ENCODE results near the gene ZNG1E.
A peak's percentile ranks its signal among the peaks of the same experiment; 100 is the strongest.
"Not testable (repeated sequence)": the region's sequence is repeated elsewhere in the genome, so short reads cannot be mapped to it uniquely, and the experiment has no call there.

The ZNG1E gene

DNA sequence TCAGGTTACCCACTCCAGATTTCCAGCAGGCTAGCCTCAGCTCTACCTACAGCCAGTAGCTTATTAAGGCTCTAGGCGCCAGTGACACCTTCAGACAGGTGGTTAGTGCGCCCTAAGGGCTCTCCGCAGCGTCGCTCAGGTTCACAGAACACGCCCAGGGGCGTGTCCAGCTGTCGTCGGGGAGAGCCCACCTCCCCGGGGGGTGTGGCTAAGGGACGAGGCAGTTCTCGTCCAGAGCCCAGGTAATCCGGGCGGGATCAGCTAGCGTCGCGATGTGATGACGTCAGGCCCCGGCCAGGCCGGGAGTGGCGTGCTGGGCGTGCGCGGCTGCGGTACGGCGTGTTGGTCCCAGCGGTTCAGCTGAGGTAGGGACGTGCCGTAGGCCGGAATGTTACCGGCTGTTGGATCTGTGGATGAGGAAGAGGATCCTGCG lies at the start of gene ZNG1E:
TSS of gene ZNG1E (plus strand) at position 340 of the 433 bp plus-strand sequence. CDS start at position 389, 49 bp downstream.
- not testable (repeated sequence) for DNase-seq (ENCODE audit: low read depth)
- H3K4me3 ChIP-seq (ENCODE audit: low read depth, low read length) = peak within 1 kb of the TSS; percentile 48

- not testable (repeated sequence) for H3K4me3 ChIP-seq (ENCODE audit: low read depth, low read length); DNase-seq (ENCODE audit: low read depth)
Observed at GRCh38 chr9:65673579-65673978, 2.1 kb upstream of the ZNG1E start.

- H3K4me3 ChIP-seq (ENCODE audit: low read depth, low read length); DNase-seq (ENCODE audit: low read depth): not testable (repeated sequence)
Observed at GRCh38 chr9:65675018-65675417, 710 bp upstream of the ZNG1E start.

DNA sequence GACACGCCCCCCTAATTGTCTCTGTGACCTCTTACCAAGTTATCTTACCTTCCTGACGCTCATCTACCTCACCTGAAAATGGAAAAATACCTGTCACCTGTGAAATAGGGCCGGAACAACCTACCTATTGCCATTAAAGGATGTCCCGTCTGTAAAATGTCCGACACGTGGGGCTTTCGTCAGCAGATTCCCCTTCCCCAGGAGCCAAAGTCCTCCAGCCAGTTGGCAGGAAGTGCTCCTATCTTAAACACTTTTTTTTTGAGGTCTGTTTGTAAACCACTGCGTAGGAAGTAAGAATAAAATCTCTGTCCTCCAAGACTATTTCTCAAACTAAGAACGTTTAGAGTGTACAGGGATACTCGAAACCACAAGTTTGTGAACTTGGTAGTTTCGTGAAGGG lies 661 bp downstream of the ZNG1E start:
- H3K4me3 ChIP-seq (ENCODE audit: low read depth, low read length) = peak overlapping the region; percentile 28
- DNase-seq (ENCODE audit: low read depth) = not testable (repeated sequence)

DNA sequence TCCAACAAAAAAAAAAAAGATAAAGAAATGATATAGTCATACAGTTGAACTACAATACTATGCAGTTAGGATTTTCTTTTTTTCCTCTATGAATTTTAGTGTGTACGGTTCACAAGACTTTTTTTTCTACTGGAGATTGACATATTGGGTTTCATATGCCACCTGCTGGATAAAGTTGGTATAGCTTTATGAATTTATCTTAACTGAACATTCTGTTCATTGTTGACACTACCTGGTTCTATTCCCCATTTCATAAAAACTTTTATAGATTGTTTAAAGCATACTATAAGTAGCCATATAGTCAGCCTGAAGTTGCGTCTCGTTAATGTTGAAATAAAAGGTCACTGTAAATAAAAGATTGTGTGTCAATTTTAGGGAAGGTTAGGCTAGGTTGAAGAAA lies 2.8 kb downstream of the ZNG1E start:
- not testable (repeated sequence) for H3K4me3 ChIP-seq (ENCODE audit: low read depth, low read length); DNase-seq (ENCODE audit: low read depth)

DNA sequence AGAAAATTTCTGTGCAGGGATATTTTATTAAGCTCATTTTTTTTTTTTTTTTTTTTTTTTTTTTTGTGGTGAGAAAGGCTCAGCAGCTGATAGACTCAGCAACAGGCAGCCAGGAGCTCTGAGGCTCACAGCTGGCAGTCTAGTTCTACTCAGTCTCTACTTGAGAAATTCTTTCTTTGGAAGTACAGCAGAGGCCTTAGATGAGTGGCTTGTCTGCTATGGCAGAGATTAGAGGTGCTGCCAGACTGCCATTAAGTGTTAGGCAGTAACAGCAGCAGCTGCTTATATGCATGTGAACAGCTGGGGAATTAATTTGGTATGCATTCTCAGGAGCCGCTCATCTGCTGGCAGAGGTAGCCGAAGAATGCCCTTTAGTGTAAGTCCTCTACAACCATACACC lies 27.8 kb downstream of the ZNG1E start:
- H3K4me3 ChIP-seq (ENCODE audit: low read depth, low read length); DNase-seq (ENCODE audit: low read depth): not testable (repeated sequence)

- DNase-seq (ENCODE audit: low read depth); H3K4me3 ChIP-seq (ENCODE audit: low read depth, low read length): not testable (repeated sequence)
Observed at GRCh38 chr9:65714445-65714844, 38.7 kb downstream of the ZNG1E start.

GRCh38 chr9:65737096-65737564 lies 61.4 kb downstream of the ZNG1E start, which contains the start of gene FOXD4L4:
Gene FOXD4L4 (plus strand): TSS chr9:65737146. CDS start chr9:65737146, 0 bp downstream.
- DNase-seq (ENCODE audit: low read depth); H3K4me3 ChIP-seq (ENCODE audit: low read depth, low read length): not testable (repeated sequence)

GRCh38 chr9:65738133-65738532 lies 62.4 kb downstream of the ZNG1E start:
- H3K4me3 ChIP-seq (ENCODE audit: low read depth, low read length); DNase-seq (ENCODE audit: low read depth): not testable (repeated sequence)

All from skeletal muscle cell (primary cell).